ENCODE data around the gene GOLGA8O. TPM values are rescaled to one million over a fixed set of nuclear protein-coding genes. Genes with fewer than 3 reads are reported as not detected.
"Not testable (repeated sequence)": the region's sequence is repeated elsewhere in the genome, so short reads cannot be mapped to it uniquely, and the experiment has no call there.

The GOLGA8O gene
- total and polyA plus RNA-seq, 3 experiments from 2014 or later: 0.85 TPM; not detected in 2

DNA sequence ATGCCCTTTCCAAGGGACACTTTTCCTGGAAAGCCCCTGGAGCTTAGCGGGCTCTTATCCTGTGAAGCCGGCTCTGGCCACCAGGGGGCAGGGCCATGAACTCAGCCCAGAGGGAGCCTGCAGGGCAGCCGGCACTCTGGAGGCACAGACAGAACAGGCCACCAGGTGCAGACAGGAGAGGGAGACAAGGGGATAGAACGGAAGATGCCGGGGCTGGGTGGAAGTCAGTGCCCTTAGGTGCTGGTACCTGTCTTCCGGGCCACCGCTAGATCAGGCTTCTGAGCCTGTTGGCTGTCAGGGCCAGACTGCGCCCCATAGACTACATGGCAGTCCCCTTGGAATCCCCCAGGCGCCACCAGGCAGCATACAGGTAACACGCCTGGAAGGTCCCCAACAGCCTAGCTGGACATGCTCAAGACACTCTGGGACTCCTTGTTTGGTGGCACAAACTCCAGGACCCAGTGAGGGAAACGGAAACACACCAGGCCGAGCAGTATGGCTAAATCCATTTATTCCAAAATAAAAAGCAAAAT, 14.9 kb downstream of the GOLGA8O start:
- H3K4me3 ChIP-seq (ENCODE audit: low read length); CTCF ChIA-PET; H3K36me3 ChIP-seq (ENCODE audit: insufficient read depth, low read length); H3K36me3 Mint-ChIP-seq; H3K27me3 ChIP-seq (ENCODE audit: insufficient read depth, low read length, poor library complexity, severe bottlenecking); H3K4me3 Mint-ChIP-seq; POLR2A ChIA-PET; H3K4me1 ChIP-seq (ENCODE audit: insufficient read depth, low read length); H3K27me3 Mint-ChIP-seq; H3K9me3 Mint-ChIP-seq; H3K4me1 Mint-ChIP-seq; H3K27ac ChIP-seq (ENCODE audit: low read depth, low read length); H3K27ac Mint-ChIP-seq; H3K9me3 ChIP-seq (ENCODE audit: low read length): not testable (repeated sequence)
- peak in 1 of 5 donors; percentile 18 for DNase-seq

DNA sequence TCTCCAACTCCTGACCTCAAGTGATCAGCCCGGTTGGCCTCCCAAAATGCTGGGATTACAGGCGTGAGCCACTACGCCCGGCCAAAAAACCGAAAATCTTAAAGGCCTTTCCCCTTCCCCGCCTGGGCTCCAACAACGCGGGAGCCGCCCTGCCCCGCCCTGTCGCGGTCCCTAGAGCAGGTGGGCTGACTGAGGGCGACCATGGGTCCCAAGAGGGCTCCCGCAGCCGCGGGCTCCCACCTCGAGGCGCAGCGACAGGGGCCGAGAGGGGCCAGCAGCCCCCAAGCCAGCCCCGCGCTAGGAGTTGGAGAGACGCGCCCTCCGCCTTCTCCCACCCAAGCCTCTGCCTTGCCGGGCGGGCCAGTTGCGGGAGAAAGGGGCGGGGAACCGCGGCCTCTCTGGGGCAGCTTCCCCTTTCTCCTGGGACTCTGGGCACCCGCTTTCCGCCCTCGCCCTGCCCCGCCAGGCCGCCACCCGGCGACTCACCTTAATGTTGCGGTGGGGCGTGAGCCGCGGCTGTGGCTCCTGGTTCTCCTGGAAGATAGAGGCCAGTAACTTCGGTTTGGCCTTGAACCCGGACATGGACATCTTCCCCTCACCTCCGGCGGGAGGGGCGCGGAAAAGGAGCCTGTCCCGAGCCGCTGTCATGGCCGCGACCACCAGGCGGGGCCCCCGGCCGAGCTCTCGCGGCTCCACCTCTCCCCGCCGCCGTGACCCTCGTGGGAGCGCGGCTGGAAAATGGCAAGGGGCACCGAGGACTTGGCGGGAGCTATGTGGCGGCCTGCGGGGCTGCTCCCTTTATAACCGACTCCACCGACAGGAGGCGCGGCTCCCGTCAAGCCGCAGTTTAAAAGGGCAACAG, 21.1 kb downstream of the GOLGA8O start:
- H3K4me1 Mint-ChIP-seq; CTCF ChIA-PET; H3K27me3 Mint-ChIP-seq; POLR2A ChIA-PET; H3K36me3 ChIP-seq (ENCODE audit: insufficient read depth, low read length); H3K9me3 Mint-ChIP-seq; H3K27ac Mint-ChIP-seq; H3K4me1 ChIP-seq (ENCODE audit: insufficient read depth, low read length); H3K4me3 ChIP-seq (ENCODE audit: low read length); H3K36me3 Mint-ChIP-seq; DNase-seq; H3K9me3 ChIP-seq (ENCODE audit: low read length); H3K4me3 Mint-ChIP-seq; H3K27me3 ChIP-seq (ENCODE audit: insufficient read depth, low read length, poor library complexity, severe bottlenecking); H3K27ac ChIP-seq (ENCODE audit: low read depth, low read length): not testable (repeated sequence)

DNA sequence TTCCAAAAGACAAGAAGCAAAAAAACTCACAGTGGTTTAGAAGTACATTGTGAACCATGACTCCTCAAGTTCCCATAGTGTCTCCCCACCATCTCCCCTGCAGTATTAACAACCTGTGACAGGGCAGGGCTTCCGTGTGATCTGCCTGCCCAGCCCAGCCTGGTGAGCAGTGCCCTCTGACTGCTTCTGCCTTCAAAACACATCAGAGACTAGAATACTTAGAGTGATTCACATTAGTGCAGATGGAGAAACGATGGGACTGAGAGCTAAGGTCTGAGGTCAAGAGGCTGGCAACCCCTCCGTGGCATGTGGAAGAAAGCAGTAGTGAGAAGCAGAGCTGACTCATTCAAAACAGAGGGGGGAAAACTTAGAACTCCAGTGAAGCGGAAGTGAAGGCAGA, 27.8 kb downstream of the GOLGA8O start:
- H3K27me3 ChIP-seq (ENCODE audit: insufficient read depth, low read length, poor library complexity, severe bottlenecking); H3K9me3 Mint-ChIP-seq; H3K4me1 Mint-ChIP-seq; H3K4me3 Mint-ChIP-seq; H3K27me3 Mint-ChIP-seq; POLR2A ChIA-PET; H3K36me3 ChIP-seq (ENCODE audit: insufficient read depth, low read length); H3K27ac Mint-ChIP-seq; H3K4me1 ChIP-seq (ENCODE audit: insufficient read depth, low read length); H3K27ac ChIP-seq (ENCODE audit: low read depth, low read length); H3K9me3 ChIP-seq (ENCODE audit: low read length); H3K36me3 Mint-ChIP-seq; H3K4me3 ChIP-seq (ENCODE audit: low read length); DNase-seq; CTCF ChIA-PET: not testable (repeated sequence)

DNA sequence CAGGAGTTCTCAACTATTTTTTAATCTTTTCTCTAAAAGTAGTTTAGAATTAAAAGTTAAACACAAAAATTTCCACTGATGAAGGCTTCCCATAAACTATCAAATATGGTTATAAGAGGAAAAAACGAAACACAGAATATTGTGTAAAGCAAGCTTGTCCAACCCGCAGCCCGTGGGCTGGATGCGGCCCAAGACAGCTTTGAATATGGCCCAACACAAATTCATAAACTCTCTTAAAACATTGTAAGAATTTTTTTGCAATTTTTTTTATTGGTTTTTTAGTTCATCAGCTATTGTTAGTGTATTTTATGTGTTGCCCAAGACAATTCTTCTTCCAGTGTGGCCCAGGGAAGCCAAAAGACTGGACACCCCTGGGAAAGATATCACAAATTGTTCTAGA, 28.9 kb downstream of the GOLGA8O start:
- H3K9me3 ChIP-seq (ENCODE audit: low read length); H3K4me1 ChIP-seq (ENCODE audit: insufficient read depth, low read length); H3K4me3 Mint-ChIP-seq; H3K4me1 Mint-ChIP-seq; H3K36me3 ChIP-seq (ENCODE audit: insufficient read depth, low read length); H3K27me3 ChIP-seq (ENCODE audit: insufficient read depth, low read length, poor library complexity, severe bottlenecking); H3K27ac Mint-ChIP-seq; H3K9me3 Mint-ChIP-seq; H3K4me3 ChIP-seq (ENCODE audit: low read length); H3K36me3 Mint-ChIP-seq; H3K27ac ChIP-seq (ENCODE audit: low read depth, low read length); H3K27me3 Mint-ChIP-seq; POLR2A ChIA-PET; DNase-seq; CTCF ChIA-PET: not testable (repeated sequence)

DNA sequence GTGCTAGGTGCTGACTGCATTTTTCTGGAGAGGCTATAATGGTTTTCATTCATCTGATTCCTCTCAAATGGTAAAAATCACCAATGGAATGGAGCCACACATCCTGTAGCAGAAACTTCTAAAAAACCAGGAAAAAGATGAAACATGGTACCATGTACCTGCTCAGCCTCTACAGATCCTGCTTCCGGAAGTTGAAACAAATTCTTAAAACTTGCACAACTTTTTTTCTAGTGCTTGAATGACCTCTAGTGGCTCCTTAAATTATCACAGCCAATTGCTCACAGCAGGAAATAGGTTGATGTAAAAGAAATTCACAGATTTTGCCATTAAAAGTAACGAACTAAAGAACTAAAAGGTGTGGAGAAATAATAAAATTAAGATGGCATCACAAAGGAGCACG, 47.5 kb downstream of the GOLGA8O start:
- H3K27ac Mint-ChIP-seq; H3K4me3 Mint-ChIP-seq; POLR2A ChIA-PET; H3K27me3 Mint-ChIP-seq; CTCF ChIA-PET; H3K4me1 Mint-ChIP-seq; H3K9me3 ChIP-seq (ENCODE audit: low read length); H3K36me3 Mint-ChIP-seq; H3K27me3 ChIP-seq (ENCODE audit: insufficient read depth, low read length, poor library complexity, severe bottlenecking); H3K36me3 ChIP-seq (ENCODE audit: insufficient read depth, low read length); H3K27ac ChIP-seq (ENCODE audit: low read depth, low read length); H3K4me3 ChIP-seq (ENCODE audit: low read length); H3K4me1 ChIP-seq (ENCODE audit: insufficient read depth, low read length); H3K9me3 Mint-ChIP-seq: not testable (repeated sequence)
- DNase-seq: peak in 2 of 5 donors; percentile 21 to 24

DNA sequence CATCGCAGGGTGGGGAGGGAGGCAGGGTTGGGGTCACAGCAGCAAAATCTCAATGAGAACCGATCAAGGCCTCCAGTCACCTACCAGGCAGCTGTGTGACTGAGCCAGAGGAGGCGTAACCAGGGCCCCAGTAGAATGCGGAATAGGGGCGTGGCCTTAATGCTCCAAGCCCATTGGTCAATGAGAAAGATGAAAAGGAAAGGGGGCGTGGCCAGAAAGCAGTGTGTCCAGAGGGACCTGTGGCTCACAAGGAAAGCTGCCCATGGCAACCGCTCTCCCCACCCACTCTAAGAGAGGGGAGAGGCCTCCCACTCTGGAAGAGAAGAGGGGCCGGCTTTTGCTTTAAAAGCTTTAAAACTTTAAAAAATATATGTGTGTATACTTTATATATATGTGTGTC, 52.2 kb downstream of the GOLGA8O start, which contains the start of gene GOLGA8K:
TSS of gene GOLGA8K (minus strand) at position 101 of the 400 bp plus-strand sequence. CDS start at position 3, 98 bp downstream.
- H3K36me3 ChIP-seq (ENCODE audit: insufficient read depth, low read length); H3K9me3 Mint-ChIP-seq; CTCF ChIA-PET; H3K9me3 ChIP-seq (ENCODE audit: low read length); H3K27me3 ChIP-seq (ENCODE audit: insufficient read depth, low read length, poor library complexity, severe bottlenecking); H3K27ac Mint-ChIP-seq; H3K36me3 Mint-ChIP-seq; H3K4me1 ChIP-seq (ENCODE audit: insufficient read depth, low read length); H3K27me3 Mint-ChIP-seq; POLR2A ChIA-PET; H3K27ac ChIP-seq (ENCODE audit: low read depth, low read length); DNase-seq; H3K4me3 Mint-ChIP-seq; H3K4me1 Mint-ChIP-seq; H3K4me3 ChIP-seq (ENCODE audit: low read length): not testable (repeated sequence)

DNA sequence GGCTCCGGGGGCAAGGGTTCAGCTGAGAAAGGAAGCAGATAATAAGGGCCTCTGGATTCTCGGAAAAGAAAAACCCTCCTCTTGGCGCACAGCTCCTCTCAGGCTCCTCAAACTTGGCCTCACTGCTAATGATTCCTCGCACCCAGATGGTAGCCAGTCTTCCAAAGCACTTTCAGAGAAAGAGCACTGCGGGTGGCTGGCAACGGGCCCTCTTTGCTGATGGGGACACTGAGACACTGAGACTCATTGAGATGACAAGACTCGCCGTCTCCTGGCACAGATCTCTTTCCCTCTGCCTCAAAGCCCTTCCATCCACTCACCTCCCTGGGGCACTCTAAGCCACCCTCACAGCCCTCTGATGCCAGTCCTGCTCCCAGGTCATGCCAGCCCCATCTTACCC, 58.9 kb downstream of the GOLGA8O start:
- H3K27me3 ChIP-seq (ENCODE audit: insufficient read depth, low read length, poor library complexity, severe bottlenecking); POLR2A ChIA-PET; H3K4me1 ChIP-seq (ENCODE audit: insufficient read depth, low read length); H3K36me3 Mint-ChIP-seq; H3K4me3 Mint-ChIP-seq; H3K27me3 Mint-ChIP-seq; H3K36me3 ChIP-seq (ENCODE audit: insufficient read depth, low read length); H3K4me1 Mint-ChIP-seq; CTCF ChIA-PET; H3K27ac ChIP-seq (ENCODE audit: low read depth, low read length); DNase-seq; H3K4me3 ChIP-seq (ENCODE audit: low read length); H3K9me3 Mint-ChIP-seq; H3K9me3 ChIP-seq (ENCODE audit: low read length); H3K27ac Mint-ChIP-seq: not testable (repeated sequence)

Measured in CD8-positive, alpha-beta memory T cell (primary cell).